ENCODE data around the gene ANKS1A. TPM values are rescaled to one million over a fixed set of nuclear protein-coding genes. Genes with fewer than 3 reads are reported as not detected.

ANKS1A gene
- total RNA-seq, 1 experiment from 2014 or later, result 14.0 TPM

DNA sequence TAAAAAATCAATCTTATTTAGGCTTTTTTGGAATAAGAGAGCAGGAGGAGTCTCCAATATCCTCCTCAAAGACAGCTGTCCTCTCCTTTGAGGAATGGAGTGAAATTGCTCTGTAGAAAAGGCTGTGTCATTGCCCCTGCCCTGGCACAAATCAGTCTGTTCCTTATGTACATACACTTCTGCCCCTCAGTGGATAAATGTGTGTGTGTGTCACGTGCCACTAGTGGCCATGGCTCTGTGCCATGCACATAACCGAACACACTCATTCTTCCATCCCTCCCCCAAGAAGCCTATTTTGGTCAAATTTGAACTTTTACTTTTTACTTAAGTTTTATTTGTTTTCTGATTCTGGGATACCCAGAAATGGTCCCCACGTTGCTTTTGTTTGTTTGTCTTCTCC is 49.2 kb downstream of the ANKS1A start:
- DNase-seq (ENCODE audit: unreplicated experiment), result no peak
- no peak overlapping the region for H3K4me3 Mint-ChIP-seq (ENCODE audit: unreplicated experiment)
- no peak for TF ChIP-seq CTCF (IDR thresholded peaks at IDR 0.05; ENCODE audit: unreplicated experiment)
- intact Hi-C loops (cut with micrococcal nuclease), result no loop called here
- H3K27ac Mint-ChIP-seq (ENCODE audit: low read depth, unreplicated experiment), result no peak overlapping the region
- no peaks in the 10 kb centered on the region for H3K36me3 Mint-ChIP-seq (ENCODE audit: insufficient read depth, unreplicated experiment)
- BruUV-seq (replicated peaks), result no TSS peak
- no peaks in the 10 kb centered on the region for H3K27me3 Mint-ChIP-seq (ENCODE audit: insufficient read depth, unreplicated experiment)
- ChIA-PET POLR2A (no interaction called here), CTCF (no interaction called here)
- H3K4me1 Mint-ChIP-seq (ENCODE audit: insufficient read depth, unreplicated experiment), result peaks cover 8% of the 10 kb centered on the region
- no peaks in the 10 kb centered on the region for H3K9me3 Mint-ChIP-seq (ENCODE audit: unreplicated experiment)

- Mint-ChIP-seq H3K9me3 (ENCODE audit: unreplicated experiment) (no peaks in the 10 kb centered on the region), H3K27me3 (ENCODE audit: insufficient read depth, unreplicated experiment) (no peaks in the 10 kb centered on the region), H3K4me1 (ENCODE audit: insufficient read depth, unreplicated experiment) (no peaks in the 10 kb centered on the region), H3K36me3 (ENCODE audit: insufficient read depth, unreplicated experiment) (no peaks in the 10 kb centered on the region), H3K27ac (ENCODE audit: low read depth, unreplicated experiment) (no peak overlapping the region), H3K4me3 (ENCODE audit: unreplicated experiment) (no peak overlapping the region)
- POLR2A ChIA-PET, result no interaction called here
- no peak for DNase-seq (ENCODE audit: unreplicated experiment)
- CTCF ChIA-PET, result no interaction called here
- intact Hi-C loops (cut with micrococcal nuclease), result no loop called here
- no TSS peak for BruUV-seq (replicated peaks)
- TF ChIP-seq CTCF (IDR thresholded peaks at IDR 0.05; ENCODE audit: unreplicated experiment), result no peak
Measured at GRCh38 chr6:34940030-34940434, 51.0 kb downstream of the ANKS1A start.

GRCh38 chr6:34941421-34941820 is 52.4 kb downstream of the ANKS1A start:
- intact Hi-C loops (cut with micrococcal nuclease), result no loop called here
- ChIA-PET POLR2A (interaction anchor here (0.9 to 1.1 kb wide), 2 partner anchors 10 to 11 kb away, joined by 3 read pairs; no protein-coding TSS in a partner anchor), CTCF (interaction anchor here (0.6 kb wide), 1 partner anchor 168 kb away, joined by 3 read pairs; no protein-coding TSS in a partner anchor)
- no peaks in the 10 kb centered on the region for H3K36me3 Mint-ChIP-seq (ENCODE audit: insufficient read depth, unreplicated experiment)
- BruUV-seq (replicated peaks), result no TSS peak
- no peaks in the 10 kb centered on the region for H3K9me3 Mint-ChIP-seq (ENCODE audit: unreplicated experiment)
- H3K27me3 Mint-ChIP-seq (ENCODE audit: insufficient read depth, unreplicated experiment), result no peaks in the 10 kb centered on the region
- DNase-seq (ENCODE audit: unreplicated experiment), result no peak
- no peak overlapping the region for H3K4me3 Mint-ChIP-seq (ENCODE audit: unreplicated experiment)
- H3K4me1 Mint-ChIP-seq (ENCODE audit: insufficient read depth, unreplicated experiment), result no peaks in the 10 kb centered on the region
- TF ChIP-seq CTCF (IDR thresholded peaks at IDR 0.05; ENCODE audit: unreplicated experiment), result no peak
- H3K27ac Mint-ChIP-seq (ENCODE audit: low read depth, unreplicated experiment), result no peak overlapping the region

- Mint-ChIP-seq H3K9me3 (ENCODE audit: unreplicated experiment) (no peaks in the 10 kb centered on the region), H3K4me1 (ENCODE audit: insufficient read depth, unreplicated experiment) (no peaks in the 10 kb centered on the region), H3K27ac (ENCODE audit: low read depth, unreplicated experiment) (no peak overlapping the region), H3K27me3 (ENCODE audit: insufficient read depth, unreplicated experiment) (no peaks in the 10 kb centered on the region), H3K36me3 (ENCODE audit: insufficient read depth, unreplicated experiment) (no peaks in the 10 kb centered on the region), H3K4me3 (ENCODE audit: unreplicated experiment) (no peak overlapping the region)
- DNase-seq (ENCODE audit: unreplicated experiment), result no peak
- BruUV-seq (replicated peaks), result no TSS peak
- CTCF ChIA-PET, result no interaction called here
- no peak for TF ChIP-seq CTCF (IDR thresholded peaks at IDR 0.05; ENCODE audit: unreplicated experiment)
- POLR2A ChIA-PET, result interaction anchor here (0.7 kb wide), 1 partner anchor 72 kb away, joined by 3 read pairs; no protein-coding TSS in a partner anchor
- intact Hi-C loops (cut with micrococcal nuclease), result no loop called here
Measured at GRCh38 chr6:34945317-34945716, 56.3 kb downstream of the ANKS1A start.

Measured in MCF 10A (cell line).